PC-3 (cell line): ENCODE data around the gene PCSK2. TPM values are rescaled to one million over a fixed set of nuclear protein-coding genes. Genes with fewer than 3 reads are reported as not detected.

ENCODE experiments used
- ATAC-seq: fragments of 200-7000 bp; cut with Tn5 transposase; 2 replicates; pipeline ENCODE4 v1.9.1; 2020; ENCODE audit warnings: mild to moderate bottlenecking, moderate library complexity
- BruUV-seq: library from RNA; stranded (reverse); fragments of 400-500 nt; replicated peaks from 2 replicates; lab custom pipeline; 2021; lab: Mats Ljungman, UMichigan
- CTCF ChIA-PET: fragments of 300-600 bp; sonication (Branson Sonifier 250); formaldehyde crosslinking; loops from one replicate; lab custom pipeline; 2022; ENCODE audit warnings: antibody characterized with exemption; lab: Charles Lee
- POLR2A ChIA-PET: fragments of 300-600 bp; sonication (Branson Sonifier 250); formaldehyde crosslinking; loops from one replicate; lab custom pipeline; 2022; ENCODE audit warnings: antibody characterized with exemption; ENCODE audit not compliant: unreplicated experiment; lab: Charles Lee
- DNase-seq: peaks from one replicate; pipeline ENCODE4 v3.0.0-alpha.2; 2015
- H2AFZ ChIP-seq: fragments of 300-600 bp; sonication (generic); 2 replicates; pipeline ENCODE4 v1.6.0; 2016; ENCODE audit warnings: antibody characterized with exemption, low read length
- H3F3A ChIP-seq: fragments of 300-600 bp; sonication (generic); one replicate; pipeline ENCODE4 v1.6.0; 2017; ENCODE audit warnings: antibody characterized with exemption, low read length, control low read depth, mild to moderate bottlenecking; ENCODE audit not compliant: unreplicated experiment
- H3K27ac ChIP-seq: fragments of 300-600 bp; sonication (generic); 2 replicates; pipeline ENCODE4 v1.5.1; 2016; ENCODE audit warnings: mild to moderate bottlenecking, low read length
- H3K27me3 ChIP-seq: fragments of 300-600 bp; sonication (generic); 2 replicates; pipeline ENCODE4 v1.6.1; 2016; ENCODE audit warnings: low read length, mixed read lengths
- H3K36me3 ChIP-seq: fragments of 300-600 bp; sonication (generic); 2 replicates; pipeline ENCODE4 v1.6.1; 2016; ENCODE audit warnings: low read depth, mixed run types, low read length, mixed read lengths
- H3K4me1 ChIP-seq: fragments of 300-600 bp; sonication (generic); 2 replicates; pipeline ENCODE4 v1.5.1; 2016; ENCODE audit warnings: low read length; ENCODE audit not compliant: insufficient read depth
- H3K4me2 ChIP-seq: fragments of 300-600 bp; sonication (generic); 2 replicates; pipeline ENCODE4 v1.6.0; 2016; ENCODE audit warnings: low read length
- H3K4me3 ChIP-seq: fragments of 300-600 bp; sonication (generic); 2 replicates; pipeline ENCODE4 v1.5.1; 2016; ENCODE audit warnings: mild to moderate bottlenecking, low read length, mixed read lengths
- H3K79me2 ChIP-seq: fragments of 300-600 bp; sonication (generic); 2 replicates; pipeline ENCODE4 v1.6.1; 2017; ENCODE audit warnings: low read length, mixed read lengths
- H3K9ac ChIP-seq: fragments of 300-600 bp; sonication (generic); 2 replicates; pipeline ENCODE4 v1.6.0; 2016; ENCODE audit warnings: mild to moderate bottlenecking, low read length
- H3K9me2 ChIP-seq: fragments of 300-600 bp; sonication (generic); replicated peaks from 2 replicates; pipeline ENCODE4 v1.6.1; 2016; ENCODE audit warnings: mixed run types, low read length, mixed read lengths
- H3K9me3 ChIP-seq: fragments of 300-600 bp; sonication (generic); 2 replicates; pipeline ENCODE4 v1.6.1; 2016; ENCODE audit warnings: low read length, mixed read lengths
- H4K20me1 ChIP-seq: fragments of 300-600 bp; sonication (generic); 2 replicates; pipeline ENCODE4 v1.6.1; 2016; ENCODE audit warnings: low read length, mixed read lengths
- EZH2 ChIP-seq: fragments of 300-600 bp; sonication (generic); IDR thresholded peaks from one replicate; pipeline ENCODE4 v1.6.1; 2017; ENCODE audit warnings: antibody characterized with exemption, mild to moderate bottlenecking, low read length; ENCODE audit not compliant: unreplicated experiment
- EZH2phosphoT487 ChIP-seq: fragments of 300-600 bp; sonication (generic); IDR thresholded peaks from 2 replicates; pipeline ENCODE4 v1.6.1; 2018; ENCODE audit warnings: mild to moderate bottlenecking, antibody characterized with exemption, low read length, borderline replicate concordance
- intact Hi-C: fragments of 100-400 bp; cut with micrococcal nuclease; formaldehyde crosslinking; loops from 2 replicates; pipeline ENCODE4 v1.9.0; 2023
- total RNA-seq: library from RNA; depleted of rRNA; stranded (reverse); fragments of >200 nt; gene quantifications from 2 replicates; pipeline ENCODE4 v1.2.3, GENCODE V29; 2014
- TF ChIP-seq, protein P1 (sequence below): fragments of 300-600 bp; sonication (generic); conservative IDR thresholded peaks from 2 replicates; pipeline ENCODE4 v1.5.1; 2017; ENCODE audit warnings: antibody characterized with exemption, low read depth, mild to moderate bottlenecking, low read length

Gene PCSK2
- total RNA-seq, 1 experiment from 2014 or later: not detected

- no peak overlapping the region for H3K4me2 ChIP-seq
- CTCF ChIA-PET: no interaction called here
- H3K9ac ChIP-seq: no peak overlapping the region
- H3K9me3 ChIP-seq: no peaks in the 10 kb centered on the region
- H3K36me3 ChIP-seq: no peaks in the 10 kb centered on the region
- no TSS peak for BruUV-seq
- H4K20me1 ChIP-seq: no peaks in the 10 kb centered on the region
- POLR2A ChIA-PET: no interaction called here
- no peak for ATAC-seq
- no peak overlapping the region for H3K27ac ChIP-seq
- no peaks in the 10 kb centered on the region for H3K79me2 ChIP-seq
- no peaks in the 10 kb centered on the region for H3K9me2 ChIP-seq
- DNase-seq: no peak
- no peak for TF ChIP-seq EZH2phosphoT487
- no peak for TF ChIP-seq EZH2
- TF ChIP-seq, protein P1, sequence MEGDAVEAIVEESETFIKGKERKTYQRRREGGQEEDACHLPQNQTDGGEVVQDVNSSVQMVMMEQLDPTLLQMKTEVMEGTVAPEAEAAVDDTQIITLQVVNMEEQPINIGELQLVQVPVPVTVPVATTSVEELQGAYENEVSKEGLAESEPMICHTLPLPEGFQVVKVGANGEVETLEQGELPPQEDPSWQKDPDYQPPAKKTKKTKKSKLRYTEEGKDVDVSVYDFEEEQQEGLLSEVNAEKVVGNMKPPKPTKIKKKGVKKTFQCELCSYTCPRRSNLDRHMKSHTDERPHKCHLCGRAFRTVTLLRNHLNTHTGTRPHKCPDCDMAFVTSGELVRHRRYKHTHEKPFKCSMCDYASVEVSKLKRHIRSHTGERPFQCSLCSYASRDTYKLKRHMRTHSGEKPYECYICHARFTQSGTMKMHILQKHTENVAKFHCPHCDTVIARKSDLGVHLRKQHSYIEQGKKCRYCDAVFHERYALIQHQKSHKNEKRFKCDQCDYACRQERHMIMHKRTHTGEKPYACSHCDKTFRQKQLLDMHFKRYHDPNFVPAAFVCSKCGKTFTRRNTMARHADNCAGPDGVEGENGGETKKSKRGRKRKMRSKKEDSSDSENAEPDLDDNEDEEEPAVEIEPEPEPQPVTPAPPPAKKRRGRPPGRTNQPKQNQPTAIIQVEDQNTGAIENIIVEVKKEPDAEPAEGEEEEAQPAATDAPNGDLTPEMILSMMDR: no peak
- intact Hi-C loops: no loop called here
- no peak overlapping the region for H3K4me3 ChIP-seq
- no peaks in the 10 kb centered on the region for H3F3A ChIP-seq
- H2AFZ ChIP-seq: no peak overlapping the region
- no peaks in the 10 kb centered on the region for H3K4me1 ChIP-seq
- peaks cover 83% of the 10 kb centered on the region for H3K27me3 ChIP-seq
Observed at GRCh38 chr20:17395729-17396128, 168.9 kb downstream of the PCSK2 start.

DNA sequence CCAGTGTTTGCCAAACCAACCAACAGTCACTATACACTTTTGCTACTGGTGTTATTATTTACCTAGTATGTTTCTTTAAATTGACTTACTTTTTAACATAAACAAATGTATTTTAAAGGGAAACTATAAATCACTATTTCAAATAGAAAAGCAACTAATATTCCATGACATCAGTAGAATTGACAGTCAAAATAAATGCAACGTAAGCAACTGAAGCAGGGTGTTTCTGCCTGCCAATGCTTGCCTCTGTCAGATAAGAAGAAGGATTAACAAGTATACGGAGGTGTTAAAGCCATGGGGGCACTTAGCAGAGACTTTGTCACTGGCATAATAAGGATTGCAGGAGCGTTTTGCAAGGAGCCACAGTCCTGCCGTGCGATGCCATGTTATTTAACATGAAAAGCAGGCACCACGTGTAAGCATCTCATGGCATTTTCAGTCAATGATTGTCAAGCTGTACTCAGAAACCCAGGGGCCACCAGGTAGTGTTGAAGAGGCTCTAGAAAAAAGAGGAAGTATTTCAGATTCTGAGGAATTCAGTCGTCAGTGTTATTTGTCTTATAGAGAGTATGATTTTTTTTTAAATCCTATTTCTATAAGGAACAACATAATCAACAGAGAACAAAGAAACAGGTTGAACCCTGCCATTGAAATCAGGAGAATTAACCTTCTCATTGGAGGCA, 172.6 kb downstream of the PCSK2 start:
- Histone ChIP-seq H3F3A (no peaks in the 10 kb centered on the region), H3K9ac (no peak overlapping the region), H3K4me1 (no peaks in the 10 kb centered on the region), H3K27ac (no peak overlapping the region), H3K9me3 (no peaks in the 10 kb centered on the region), H3K4me3 (no peak overlapping the region), H3K4me2 (no peak overlapping the region), H3K9me2 (no peaks in the 10 kb centered on the region), H3K79me2 (no peaks in the 10 kb centered on the region), H3K27me3 (peaks cover 89% of the 10 kb centered on the region), H4K20me1 (no peaks in the 10 kb centered on the region), H3K36me3 (no peaks in the 10 kb centered on the region), H2AFZ (no peak overlapping the region)
- no peak for ATAC-seq
- intact Hi-C loops: no loop called here
- no peak for DNase-seq
- TF ChIP-seq EZH2 (no peak), EZH2phosphoT487 (no peak)
- TF ChIP-seq, protein P1: no peak
- CTCF ChIA-PET: no interaction called here
- BruUV-seq: no TSS peak
- POLR2A ChIA-PET: no interaction called here

GRCh38 chr20:17403461-17403860, 176.6 kb downstream of the PCSK2 start:
- intact Hi-C loops: no loop called here
- Histone ChIP-seq H3K9me2 (no peaks in the 10 kb centered on the region), H3F3A (no peaks in the 10 kb centered on the region), H4K20me1 (no peaks in the 10 kb centered on the region), H3K9ac (no peak overlapping the region), H2AFZ (no peak overlapping the region), H3K4me3 (no peak overlapping the region), H3K4me1 (no peaks in the 10 kb centered on the region), H3K27me3 (peaks cover 92% of the 10 kb centered on the region), H3K79me2 (no peaks in the 10 kb centered on the region), H3K9me3 (no peaks in the 10 kb centered on the region), H3K27ac (no peak overlapping the region), H3K36me3 (no peaks in the 10 kb centered on the region), H3K4me2 (no peak overlapping the region)
- CTCF ChIA-PET: no interaction called here
- POLR2A ChIA-PET: no interaction called here
- no TSS peak for BruUV-seq
- TF ChIP-seq EZH2 (no peak), EZH2phosphoT487 (no peak)
- TF ChIP-seq, protein P1: no peak
- DNase-seq (no peak), ATAC-seq (no peak)
